ENCODE results near the gene PTPN14.

DNA sequence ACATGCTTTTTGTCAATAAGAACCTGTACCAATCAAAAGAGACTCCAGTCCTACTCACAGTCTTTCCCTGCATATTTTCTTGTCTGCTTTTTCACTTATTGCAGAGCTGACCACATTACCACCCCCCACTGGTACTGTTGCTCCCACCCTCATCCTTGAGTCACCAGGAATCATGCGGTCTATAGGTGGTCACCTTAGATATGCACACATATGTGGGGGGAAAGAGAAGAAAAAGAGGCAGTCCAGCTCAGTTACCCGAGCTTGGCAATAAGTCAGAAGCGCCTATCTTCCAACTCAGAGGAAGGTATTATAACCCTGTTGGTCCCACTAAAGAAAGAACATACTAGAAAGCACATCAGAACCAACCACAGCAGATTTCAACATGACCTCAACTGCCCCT is 151.3 kb downstream of the PTPN14 start:
- TF ChIP-seq CTCF (IDR thresholded peaks at IDR 0.05; ENCODE audit: borderline replicate concordance, extremely low read depth, low read length, poor library complexity, severe bottlenecking): no peak
- no peak for TF ChIP-seq EZH2 (IDR thresholded peaks at IDR 0.05; ENCODE audit: borderline replicate concordance, low read depth, low read length, severe bottlenecking)
